HG02759 (cell line): ENCODE data around the gene ESAM.

ENCODE experiments used
- ATAC-seq: cut with Tn5 transposase; IDR thresholded peaks from one replicate; pipeline ENCODE4 v1.9.1; 2021; ENCODE audit warnings: mild to moderate bottlenecking, moderate library complexity; ENCODE audit not compliant: unreplicated experiment

The ESAM gene

GRCh38 chr11:124753624-124754023, 8.5 kb downstream of the ESAM start:
- ATAC-seq, result no peak

- ATAC-seq, result no peak
Measured at GRCh38 chr11:124753205-124753604, 8.9 kb downstream of the ESAM start.

GRCh38 chr11:124752471-124753102, 9.5 kb downstream of the ESAM start:
- no peak for ATAC-seq

GRCh38 chr11:124751741-124752470, 10.2 kb downstream of the ESAM start, which contains the start of gene VSIG2:
TSS of gene VSIG2 (minus strand) at chr11:124752255. CDS start at chr11:124752137, 118 bp downstream.
- no peak for ATAC-seq

- ATAC-seq, result no peak
Measured at GRCh38 chr11:124751391-124751740, 10.7 kb downstream of the ESAM start.

- ATAC-seq, result no peak
Measured at GRCh38 chr11:124749912-124750311, 12.2 kb downstream of the ESAM start.

GRCh38 chr11:124748481-124749343, 13.4 kb downstream of the ESAM start:
- no peak for ATAC-seq

GRCh38 chr11:124748100-124748418, 14.0 kb downstream of the ESAM start:
- ATAC-seq, result no peak

- ATAC-seq, result no peak
Measured at GRCh38 chr11:124747406-124748099, 14.5 kb downstream of the ESAM start.

- peak; percentile 89 for ATAC-seq
Measured at GRCh38 chr11:124746621-124747243, 15.4 kb downstream of the ESAM start.

- peak; percentile 28 for ATAC-seq
Measured at GRCh38 chr11:124745835-124746620, 16.1 kb downstream of the ESAM start.

GRCh38 chr11:124745270-124745834, 16.7 kb downstream of the ESAM start:
- no peak for ATAC-seq

GRCh38 chr11:124743050-124743449, 19.0 kb downstream of the ESAM start:
- ATAC-seq, result no peak

- ATAC-seq, result no peak
Measured at GRCh38 chr11:124742555-124742954, 19.5 kb downstream of the ESAM start.

GRCh38 chr11:124740277-124740882, 21.7 kb downstream of the ESAM start:
- peak; percentile 42 for ATAC-seq

- ATAC-seq, result peak; percentile 98
Measured at GRCh38 chr11:124739479-124740276, 22.4 kb downstream of the ESAM start, which contains the start of gene NRGN. TSS of gene NRGN (plus strand) at chr11:124739942. CDS start at chr11:124740085, 143 bp downstream.

GRCh38 chr11:124738713-124739478, 23.2 kb downstream of the ESAM start:
- ATAC-seq, result no peak
